ENCODE measurements around the gene OLR1.
"Not testable (repeated sequence)": the region's sequence is repeated elsewhere in the genome, so short reads cannot be mapped to it uniquely, and the experiment has no call there.

- TF ChIP-seq CTCF, POLR2A (IDR thresholded peaks at IDR 0.05): not testable (repeated sequence)
These were observed 32.6 kb upstream of the OLR1 start for GRCh38 chr12:10204495-10204894.
